ENCODE measurements around the gene MTMR4. TPM values are rescaled to one million over a fixed set of nuclear protein-coding genes. Genes with fewer than 3 reads are reported as not detected.

Gene MTMR4
- total RNA-seq, 4 donors from 2014 or later = 37.6 to 50.2 (median 38.8) TPM

GRCh38 chr17:58539698-58540097 lies 25.3 kb upstream of the MTMR4 start:
- TF ChIP-seq CTCF (IDR thresholded peaks at IDR 0.05) = no peak
- no peak for TF ChIP-seq POLR2A (IDR thresholded peaks at IDR 0.05)
- intact Hi-C loops (cut with DNase I; ENCODE audit: low total_unique reads) = no loop called here
- no peak for DNase-seq (ENCODE audit: low spot score in 2 of 2)
- H3K4me3 ChIP-seq (ENCODE audit: low read depth, poor library complexity, severe bottlenecking) = no peak overlapping the region

GRCh38 chr17:58538811-58539409 lies 24.5 kb upstream of the MTMR4 start:
- H3K4me3 ChIP-seq (ENCODE audit: low read depth, poor library complexity, severe bottlenecking) = no peak overlapping the region
- WGBS, 2 donors = 48 to 71% methylated on average over 6 of the region's 6 CpGs
- intact Hi-C loops (cut with DNase I; ENCODE audit: low total_unique reads) = no loop called here
- no peak for TF ChIP-seq CTCF (IDR thresholded peaks at IDR 0.05)
- TF ChIP-seq POLR2A (IDR thresholded peaks at IDR 0.05) = no peak
- DNase-seq (ENCODE audit: low spot score in 2 of 2) = no peak

DNA sequence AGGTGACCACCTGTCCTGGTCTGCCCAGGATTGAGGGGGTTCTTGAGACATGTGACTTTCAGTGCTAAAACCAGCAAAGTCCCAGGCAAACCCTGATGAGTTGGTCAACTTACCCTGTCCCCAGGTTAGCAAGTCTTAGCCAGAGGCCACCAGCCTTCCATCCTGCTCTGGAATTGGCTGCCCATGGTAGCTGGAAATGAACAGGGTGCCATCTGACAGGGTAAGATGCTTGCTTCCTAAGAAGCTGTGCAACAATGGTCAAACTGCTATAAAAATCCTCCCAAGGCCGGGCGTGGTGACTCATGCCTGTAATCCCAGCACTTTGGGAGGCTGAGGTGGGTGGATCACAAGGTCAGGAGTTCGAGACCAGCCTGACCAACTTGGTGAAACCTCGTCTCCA lies 22.8 kb upstream of the MTMR4 start:
- 76 to 87% methylated on average over 4 of the region's 4 CpGs for WGBS, 2 donors
- intact Hi-C loops (cut with DNase I; ENCODE audit: low total_unique reads) = no loop called here

GRCh38 chr17:58536542-58536941 lies 22.1 kb upstream of the MTMR4 start:
- no peak overlapping the region for H3K4me3 ChIP-seq (ENCODE audit: low read depth, poor library complexity, severe bottlenecking)
- TF ChIP-seq POLR2A (IDR thresholded peaks at IDR 0.05) (no peak), CTCF (IDR thresholded peaks at IDR 0.05) (no peak)
- 88 to 100% methylated on average over 3 of the region's 3 CpGs for whole genome bisulfite sequencing, 2 donors
- no peak for DNase-seq (ENCODE audit: low spot score in 2 of 2)
- intact Hi-C loops (cut with DNase I; ENCODE audit: low total_unique reads) = no loop called here

More for the DNA sequence above, 22.8 kb upstream of the MTMR4 start:
- TF ChIP-seq POLR2A (IDR thresholded peaks at IDR 0.05) (no peak), CTCF (IDR thresholded peaks at IDR 0.05) (no peak)
- H3K4me3 ChIP-seq (ENCODE audit: low read depth, poor library complexity, severe bottlenecking) = no peak overlapping the region
- no peak for DNase-seq (ENCODE audit: low spot score in 2 of 2)

- TF ChIP-seq CTCF (IDR thresholded peaks at IDR 0.05) (no peak), POLR2A (IDR thresholded peaks at IDR 0.05) (no peak)
- 88 to 95% methylated on average over 2 of the region's 2 CpGs for WGBS, 2 donors
- intact Hi-C loops (cut with DNase I; ENCODE audit: low total_unique reads) = no loop called here
- H3K4me3 ChIP-seq (ENCODE audit: low read depth, poor library complexity, severe bottlenecking) = no peak overlapping the region
- DNase-seq (ENCODE audit: low spot score in 2 of 2) = no peak
Measured at GRCh38 chr17:58535431-58535830, 21.0 kb upstream of the MTMR4 start.

DNA sequence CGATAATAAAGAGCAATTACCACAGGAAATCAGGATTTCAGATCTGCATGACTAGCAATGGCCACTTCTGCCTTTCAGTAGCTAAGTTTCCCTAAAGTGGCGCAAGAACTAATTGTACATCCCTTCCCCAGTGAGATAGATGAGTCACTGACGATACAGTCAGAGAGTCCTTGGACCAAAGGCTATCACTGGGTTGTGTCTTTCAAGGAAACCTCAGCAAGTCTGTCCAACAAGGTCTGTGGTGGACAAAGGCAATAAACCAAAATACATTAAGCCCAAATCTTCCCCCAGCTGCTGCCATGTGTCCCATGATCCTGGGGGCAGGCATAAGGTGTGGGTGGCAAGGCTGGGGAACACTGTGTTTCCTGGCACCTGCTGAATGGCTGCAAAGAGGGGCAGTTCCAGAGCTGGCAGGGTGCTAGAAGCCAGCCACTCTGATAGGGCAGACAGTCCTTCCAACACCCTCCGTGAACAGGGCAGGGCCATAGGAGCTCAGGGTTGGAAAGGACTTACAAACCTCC lies 20.5 kb upstream of the MTMR4 start:
- no peak for TF ChIP-seq POLR2A (IDR thresholded peaks at IDR 0.05)
- TF ChIP-seq CTCF (IDR thresholded peaks at IDR 0.05) = no peak
- H3K4me3 ChIP-seq (ENCODE audit: low read depth, poor library complexity, severe bottlenecking) = no peak overlapping the region
- DNase-seq (ENCODE audit: low spot score in 2 of 2) = no peak
- WGBS, 2 donors = 86 to 92% methylated on average over 4 of the region's 4 CpGs
- intact Hi-C loops (cut with DNase I; ENCODE audit: low total_unique reads) = no loop called here

All from lower leg skin (tissue), 4 donors.